GM18520 (cell line): ENCODE results near the gene SOX3.

Experiments used
- ATAC-seq: cut with Tn5 transposase; IDR thresholded peaks from one replicate; pipeline ENCODE4 v1.9.1; 2021; ENCODE audit not compliant: unreplicated experiment

Gene SOX3

DNA sequence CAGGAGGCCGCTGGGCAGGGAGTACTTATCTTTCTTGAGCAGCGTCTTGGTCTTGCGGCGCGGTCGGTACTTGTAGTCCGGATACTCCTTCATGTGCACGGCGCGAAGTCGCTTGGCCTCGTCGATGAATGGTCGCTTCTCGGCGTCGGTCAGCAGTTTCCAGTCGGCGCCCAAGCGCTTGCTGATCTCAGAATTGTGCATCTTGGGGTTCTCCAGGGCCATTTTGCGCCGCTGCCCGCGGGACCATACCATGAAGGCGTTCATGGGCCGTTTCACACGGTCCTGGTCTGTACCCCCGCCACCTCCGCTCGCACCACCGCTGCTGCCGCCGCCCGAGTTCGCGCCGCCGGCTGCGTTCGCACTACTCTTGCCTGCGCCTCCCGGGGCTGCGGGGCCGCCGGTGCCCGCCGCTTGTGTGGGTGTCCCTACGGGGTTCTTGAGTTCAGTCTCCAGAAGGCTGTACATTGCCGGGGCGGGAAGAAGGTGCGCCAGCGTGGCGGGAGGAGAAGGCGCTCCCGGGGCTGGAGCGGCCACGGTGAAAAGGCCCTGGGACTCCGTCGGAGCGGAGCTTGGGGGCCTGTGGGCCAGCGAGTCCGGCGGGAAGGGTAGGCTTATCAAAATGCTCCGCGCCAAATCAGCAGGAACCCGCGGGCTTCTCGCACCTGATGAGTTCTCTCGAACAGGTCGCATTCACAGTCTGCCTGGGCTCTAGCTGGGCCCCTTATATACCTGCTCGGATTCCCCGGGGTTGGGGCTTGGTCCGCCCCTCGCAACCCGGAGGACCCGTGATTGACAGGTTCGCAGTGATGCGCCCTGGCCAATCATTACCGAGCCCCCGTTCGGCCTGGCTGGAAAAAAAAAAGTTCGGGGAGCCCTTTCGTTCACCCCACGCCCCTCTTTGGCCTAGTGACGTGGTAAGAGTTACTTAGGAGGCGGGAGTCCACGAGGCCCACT, at the start of gene SOX3:
Gene SOX3 (minus strand): TSS at position 699 of the 954 bp plus-strand sequence. CDS start 9 bp downstream, at position 690.
- no peak for ATAC-seq

DNA sequence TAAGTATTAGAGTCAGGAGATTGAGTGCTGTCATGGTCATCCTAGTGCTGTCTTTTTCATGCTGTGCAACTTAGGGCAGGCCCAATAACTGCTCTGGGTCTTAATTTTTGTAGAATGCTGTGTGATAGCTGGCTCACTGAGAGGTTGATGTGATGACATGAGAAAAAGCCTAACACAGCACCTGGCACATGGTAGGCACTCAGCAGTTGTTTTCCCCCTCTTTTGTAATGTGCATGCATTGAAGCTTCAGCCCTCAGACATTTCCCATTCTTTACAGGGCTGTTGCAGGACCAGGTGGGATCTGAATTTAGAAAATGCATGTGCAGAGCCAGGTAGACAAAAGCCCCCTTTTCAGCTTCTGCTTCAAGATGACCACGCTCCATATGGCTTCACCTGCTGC, 44.1 kb upstream of the SOX3 start:
- ATAC-seq: no peak

DNA sequence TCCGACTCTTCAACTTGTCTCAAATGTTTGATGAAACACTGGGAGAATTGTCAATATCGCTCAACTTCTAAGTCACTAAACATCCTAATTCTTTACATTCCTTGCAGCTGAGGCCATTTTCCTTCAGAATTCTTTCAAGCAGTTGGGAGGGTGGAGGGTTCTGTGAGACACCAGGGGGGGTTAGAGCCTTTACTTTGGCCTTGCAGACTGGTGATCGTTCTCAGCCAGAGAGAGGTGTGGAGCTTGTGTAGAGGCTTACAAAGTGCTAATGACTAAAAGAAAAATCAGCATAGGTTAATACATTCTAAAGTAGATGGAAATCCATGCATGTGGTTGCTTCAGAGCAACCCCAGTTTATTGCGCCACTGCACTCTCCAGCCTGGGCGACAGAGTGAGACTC, 21.3 kb upstream of the SOX3 start:
- ATAC-seq: no peak

DNA sequence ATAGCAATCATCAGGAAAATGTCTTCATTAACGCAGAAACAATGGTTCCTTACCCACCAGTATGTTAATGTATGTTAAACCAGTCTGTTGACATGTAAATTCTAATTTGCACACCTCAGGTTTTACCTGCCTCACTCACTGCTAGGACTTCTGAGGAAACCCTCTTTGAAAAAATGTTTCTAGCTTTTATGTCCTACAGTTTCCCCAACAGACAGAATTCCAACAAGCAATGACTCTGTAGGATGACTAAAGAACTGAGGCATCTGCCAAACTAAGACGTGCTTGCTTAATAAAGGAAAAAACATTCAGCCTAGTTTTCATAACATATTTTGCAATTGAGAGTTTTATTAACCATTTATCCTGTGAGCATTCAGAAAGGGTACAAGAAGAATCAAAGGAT, 20.6 kb upstream of the SOX3 start:
- no peak for ATAC-seq

DNA sequence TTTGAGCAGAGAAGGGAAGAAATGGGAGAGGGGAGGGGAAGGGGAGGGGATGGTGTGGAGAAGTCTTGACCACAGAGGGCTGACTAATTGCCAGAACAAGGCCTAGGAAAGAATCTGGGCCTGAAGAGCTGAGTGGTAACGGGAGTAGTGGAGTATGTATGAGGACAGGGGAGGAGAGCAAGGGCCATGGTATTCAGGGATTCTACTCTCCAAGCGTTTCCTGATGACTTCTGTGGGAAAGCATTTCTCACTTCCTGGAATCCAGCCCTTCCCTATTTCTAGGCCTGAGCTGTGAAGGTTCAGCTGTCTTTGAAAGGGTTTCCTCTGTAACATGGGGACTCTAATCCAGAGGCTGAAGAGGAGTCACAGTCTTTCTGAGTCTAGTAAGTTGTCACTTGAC, 19.7 kb upstream of the SOX3 start:
- no peak for ATAC-seq

DNA sequence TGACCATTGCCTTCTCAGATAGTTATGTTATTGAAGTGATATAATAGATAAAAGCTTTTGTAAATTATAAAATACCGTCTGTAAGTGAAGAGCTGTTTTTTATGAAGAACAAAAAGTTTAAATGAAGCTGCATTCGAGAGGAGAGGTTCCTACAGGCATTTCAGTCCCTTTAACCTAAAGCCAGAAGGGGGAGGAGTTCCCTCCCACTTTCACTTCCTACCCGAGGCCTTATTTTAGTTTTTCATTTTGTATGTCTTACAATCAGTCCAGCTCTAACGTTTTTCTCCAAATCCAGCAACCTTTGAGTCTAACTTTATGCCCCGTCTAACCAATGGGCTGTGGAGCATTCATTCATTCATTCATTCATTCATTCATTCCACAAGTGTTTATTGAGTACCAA, 16.5 kb upstream of the SOX3 start:
- ATAC-seq: no peak

DNA sequence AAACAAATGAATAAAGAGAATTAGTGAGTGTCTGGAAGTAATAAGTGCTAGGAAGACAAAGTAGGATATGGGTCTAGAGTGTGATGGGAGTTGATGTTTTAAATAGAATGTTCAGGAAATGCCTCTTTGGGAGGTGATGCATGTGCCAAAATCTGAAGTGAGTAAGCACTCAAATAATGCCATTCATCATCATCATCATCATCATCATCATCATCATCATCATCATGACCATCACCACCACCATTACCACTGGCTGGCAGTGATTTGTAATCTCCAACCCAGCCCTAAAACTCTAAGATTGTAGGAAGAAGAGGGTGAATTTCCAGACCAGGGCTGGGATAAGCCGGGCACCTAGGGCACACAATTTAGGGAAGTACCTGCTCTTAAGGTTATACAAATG, 9.7 kb upstream of the SOX3 start:
- ATAC-seq: no peak

DNA sequence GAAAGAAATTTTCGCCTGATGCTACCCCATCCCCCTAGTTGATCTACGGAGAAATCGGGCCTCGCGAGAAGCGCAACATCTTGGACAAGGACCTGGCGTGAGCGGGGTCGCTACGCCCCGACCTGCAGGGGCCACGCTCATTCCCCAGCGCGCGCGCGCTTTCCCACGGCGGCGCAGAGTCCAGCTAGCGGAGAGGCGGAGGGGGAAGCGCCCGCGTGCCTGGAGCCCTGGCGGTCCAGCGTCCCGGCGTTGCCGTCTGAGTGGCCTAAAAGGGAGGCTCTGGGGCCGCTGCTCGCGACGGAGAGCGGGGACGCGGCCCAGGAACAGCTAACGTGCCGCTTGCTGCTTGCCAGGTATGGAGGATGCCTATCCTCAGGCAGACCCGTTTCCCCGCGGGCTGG, 6.0 kb upstream of the SOX3 start:
- ATAC-seq: no peak

DNA sequence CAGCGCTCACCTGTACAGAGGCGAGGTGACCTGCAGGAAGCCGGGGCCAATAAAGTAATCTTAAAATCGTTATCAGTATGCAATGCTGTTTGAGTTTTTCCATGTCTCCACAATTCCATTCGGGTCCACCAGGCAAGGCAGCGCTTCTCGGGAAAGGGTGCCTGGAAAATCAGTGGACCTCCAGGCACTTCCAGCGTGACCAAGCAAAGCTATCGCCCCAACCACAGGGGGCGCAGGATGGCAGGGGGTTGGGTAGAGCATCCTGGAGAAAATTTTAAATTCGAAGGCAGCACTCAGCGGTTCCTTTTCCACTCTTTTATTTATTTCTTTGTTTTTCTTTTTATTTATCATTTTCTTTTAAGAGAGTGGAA, 5.4 kb upstream of the SOX3 start:
- no peak for ATAC-seq

DNA sequence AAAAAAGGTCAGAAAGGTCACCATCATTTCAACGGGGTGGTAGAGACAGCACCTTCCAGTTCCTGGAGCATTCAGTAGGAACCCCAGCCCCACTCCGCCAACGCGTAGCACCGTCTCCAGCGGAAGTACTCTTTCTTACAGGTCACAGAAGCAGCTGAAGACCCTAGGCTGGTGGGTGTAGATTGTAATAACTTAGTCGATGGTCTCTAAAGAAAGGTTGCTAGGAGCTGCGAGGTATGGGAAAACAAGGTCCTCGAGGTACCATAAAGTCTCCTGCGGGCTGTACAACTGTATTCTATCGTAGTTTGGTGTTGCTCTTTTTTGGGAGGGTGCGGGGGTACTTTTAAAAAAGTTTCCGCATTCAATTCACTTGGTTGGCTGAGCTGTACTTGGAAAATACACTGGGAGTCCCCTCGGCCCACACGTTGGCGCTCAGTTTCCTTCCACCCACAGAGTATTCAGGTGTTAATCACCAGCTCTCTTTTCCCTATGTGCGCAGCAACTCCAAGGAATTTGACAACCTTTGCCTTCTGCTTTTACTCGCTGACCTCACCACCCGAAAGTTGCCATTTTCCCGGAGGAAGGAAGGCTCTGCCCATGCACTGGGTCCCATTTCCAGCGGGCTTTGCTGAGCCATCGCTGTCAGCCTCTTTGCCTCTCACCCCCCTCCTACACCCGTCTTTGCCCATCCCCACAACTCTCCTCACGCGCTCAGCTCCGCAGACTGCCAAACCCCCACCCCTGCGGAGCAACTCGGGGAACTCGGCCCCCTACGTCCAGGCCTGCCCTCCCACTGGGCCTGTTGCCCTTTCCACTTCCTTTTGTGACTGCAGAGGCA, 4.8 kb upstream of the SOX3 start:
- ATAC-seq: no peak

DNA sequence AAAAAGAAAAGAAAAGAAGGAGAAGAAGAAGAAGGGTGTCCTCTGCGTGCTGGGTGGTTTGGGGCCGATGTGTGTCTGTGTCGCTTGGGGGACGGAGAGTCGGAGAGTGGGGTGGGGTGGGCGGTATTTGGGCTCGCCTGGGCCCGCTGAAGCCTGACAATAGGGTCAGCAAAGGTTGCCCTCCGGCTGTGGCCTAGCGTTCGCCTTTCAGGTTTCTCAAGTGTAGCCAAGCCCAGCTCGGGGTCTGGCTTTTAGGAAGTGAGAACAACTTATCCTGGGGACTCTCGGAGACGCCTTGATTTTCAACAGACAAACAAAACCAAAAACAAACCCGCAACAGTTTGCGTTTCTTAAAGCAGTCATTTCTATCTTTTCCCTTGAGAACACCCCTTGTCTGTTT, 4.1 kb upstream of the SOX3 start:
- no peak for ATAC-seq

DNA sequence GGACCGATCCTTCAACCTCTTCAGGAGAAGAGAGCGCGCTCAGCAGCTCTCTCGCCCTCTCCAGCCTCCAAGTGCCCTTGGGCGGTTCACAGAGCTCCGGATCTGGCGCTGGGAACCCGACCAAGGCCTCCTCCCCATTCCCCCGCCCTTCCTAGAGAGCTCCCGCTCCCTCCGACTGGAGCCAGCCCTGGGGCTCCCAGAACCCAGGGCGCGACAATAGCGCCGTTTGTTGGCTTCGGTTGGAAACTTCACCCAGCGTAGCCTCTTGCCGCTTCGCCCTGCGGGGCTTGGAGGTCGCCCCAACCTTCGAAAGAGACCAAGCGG, 3.1 kb upstream of the SOX3 start:
- ATAC-seq: no peak

DNA sequence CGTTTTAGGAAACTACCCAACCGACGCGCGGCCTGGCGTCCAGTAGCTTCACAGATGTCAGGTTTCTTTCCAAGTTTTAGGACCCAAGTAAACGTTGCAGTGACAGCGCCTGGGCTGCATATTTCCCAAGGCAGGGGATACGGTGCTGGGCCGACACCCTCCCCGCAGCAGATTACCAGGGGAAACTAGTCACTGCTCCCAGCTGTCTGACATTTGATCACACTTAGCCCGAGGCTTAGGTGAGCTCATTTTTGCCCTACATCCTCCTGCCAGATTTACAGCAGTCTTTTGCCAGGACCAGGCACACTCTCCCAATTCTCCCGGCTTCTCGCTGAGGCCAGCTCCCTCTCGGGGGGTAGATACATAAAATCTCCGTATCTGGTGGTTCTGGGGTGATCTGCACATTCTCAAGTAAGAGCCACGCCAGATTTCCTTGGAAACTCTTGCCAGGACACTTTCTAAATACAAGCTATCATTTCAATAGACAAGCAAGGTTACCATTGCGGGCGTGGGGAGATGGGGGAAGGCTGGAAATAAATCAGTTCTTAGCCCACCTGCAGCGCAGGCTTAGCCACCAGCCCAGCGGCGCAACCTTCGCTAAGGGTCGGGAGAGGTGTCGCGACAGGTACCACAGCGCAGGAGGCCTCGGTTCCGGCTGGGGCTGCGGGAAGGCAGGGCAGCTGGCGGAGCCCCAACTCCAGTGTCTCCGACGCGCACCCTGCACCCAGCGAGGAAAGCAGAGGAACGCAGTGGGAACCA, 2.5 kb upstream of the SOX3 start:
- no peak for ATAC-seq

DNA sequence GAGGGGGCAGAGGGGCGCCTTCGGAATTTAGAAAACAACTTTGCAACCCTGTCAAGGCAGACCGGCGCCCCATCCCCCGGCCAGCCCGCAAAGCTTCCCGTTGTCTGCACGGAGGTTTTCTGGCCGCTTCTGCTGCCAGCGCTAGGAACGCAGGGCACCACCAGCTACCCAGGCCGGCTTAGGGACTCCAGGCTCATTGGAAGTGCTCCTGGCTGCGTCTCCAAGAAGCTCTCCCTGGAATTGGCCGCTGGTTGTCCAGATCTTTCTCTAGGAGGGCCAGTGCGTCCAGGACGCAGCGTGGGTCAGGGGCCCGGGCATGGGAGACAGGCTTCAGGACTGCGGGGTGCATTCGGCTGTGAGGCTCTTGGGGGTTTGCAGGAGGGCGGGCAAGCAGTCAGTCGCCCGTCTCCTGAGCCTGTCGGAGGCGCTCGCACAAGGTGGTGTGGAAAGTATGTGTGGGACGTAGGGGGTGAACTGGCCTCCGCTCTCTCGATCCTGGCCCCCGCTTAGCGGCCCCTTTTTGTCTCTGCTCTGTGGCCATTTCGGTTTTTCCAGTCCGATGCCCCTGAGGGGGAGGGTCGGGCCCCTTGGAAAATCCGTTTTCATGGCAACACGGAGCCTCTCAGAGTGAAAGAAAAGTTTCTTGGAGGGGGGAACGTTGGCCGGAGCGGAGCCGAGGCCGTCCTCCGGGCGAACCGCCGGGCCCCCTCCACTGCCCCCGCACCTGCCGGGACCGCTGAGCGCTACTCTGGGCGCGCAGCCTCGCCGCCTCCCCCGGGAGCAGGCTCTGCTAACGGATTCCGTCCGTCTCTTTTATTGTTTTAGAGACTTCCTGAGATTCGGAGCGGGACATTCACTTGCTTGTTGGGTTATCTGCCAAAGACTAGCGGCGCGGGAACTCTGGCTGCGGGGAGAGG, 810 bp upstream of the SOX3 start:
- no peak for ATAC-seq

DNA sequence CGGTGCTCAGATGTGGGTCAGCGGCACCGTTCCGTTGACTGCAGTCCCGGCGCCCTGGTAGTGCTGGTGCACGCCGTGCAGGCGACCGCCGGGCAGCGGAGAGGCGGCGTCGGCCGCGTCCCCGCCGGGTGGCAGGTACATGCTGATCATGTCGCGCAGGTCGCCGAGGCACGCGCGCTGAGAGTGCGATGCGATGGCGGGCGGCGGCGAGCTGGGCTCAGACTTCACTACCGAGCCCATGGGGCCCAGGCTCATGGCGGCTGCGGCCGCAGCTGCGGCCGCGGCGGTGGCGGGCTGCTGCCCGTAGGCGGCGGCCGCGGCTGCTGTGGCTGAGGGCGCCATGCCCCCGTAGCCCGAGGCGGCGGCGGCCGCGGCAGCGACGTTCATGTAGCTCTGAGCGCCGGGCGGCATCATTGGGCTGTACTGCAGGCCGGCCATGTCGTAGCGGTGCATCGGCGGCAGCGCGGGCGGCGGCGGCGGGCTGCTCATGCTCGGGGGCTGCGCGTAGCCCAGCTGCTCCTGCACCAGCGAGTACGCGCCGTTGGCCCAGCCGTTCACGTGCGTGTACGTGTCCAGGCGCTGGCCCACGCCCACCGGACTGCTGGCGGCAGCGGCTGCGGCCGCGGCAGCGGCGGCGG, 1.0 kb downstream of the SOX3 start:
- no peak for ATAC-seq

DNA sequence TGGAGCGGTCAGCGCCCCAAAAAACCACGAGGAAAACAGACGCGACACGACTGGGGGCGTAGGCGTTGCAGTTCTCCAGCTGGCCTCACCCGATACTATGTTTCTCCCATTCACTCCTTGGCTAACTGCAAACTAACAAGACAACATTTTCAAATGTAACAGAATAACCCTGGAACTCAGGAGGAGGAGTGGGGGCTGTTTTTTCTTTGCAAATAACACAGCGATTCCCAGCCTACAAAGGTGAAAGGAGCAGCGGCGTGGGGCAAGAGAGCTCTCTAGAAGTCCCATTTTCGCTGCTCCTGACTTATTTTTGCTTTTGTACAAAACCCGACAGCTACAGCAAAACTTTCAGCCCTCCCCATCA, 1.6 kb downstream of the SOX3 start:
- ATAC-seq: no peak

DNA sequence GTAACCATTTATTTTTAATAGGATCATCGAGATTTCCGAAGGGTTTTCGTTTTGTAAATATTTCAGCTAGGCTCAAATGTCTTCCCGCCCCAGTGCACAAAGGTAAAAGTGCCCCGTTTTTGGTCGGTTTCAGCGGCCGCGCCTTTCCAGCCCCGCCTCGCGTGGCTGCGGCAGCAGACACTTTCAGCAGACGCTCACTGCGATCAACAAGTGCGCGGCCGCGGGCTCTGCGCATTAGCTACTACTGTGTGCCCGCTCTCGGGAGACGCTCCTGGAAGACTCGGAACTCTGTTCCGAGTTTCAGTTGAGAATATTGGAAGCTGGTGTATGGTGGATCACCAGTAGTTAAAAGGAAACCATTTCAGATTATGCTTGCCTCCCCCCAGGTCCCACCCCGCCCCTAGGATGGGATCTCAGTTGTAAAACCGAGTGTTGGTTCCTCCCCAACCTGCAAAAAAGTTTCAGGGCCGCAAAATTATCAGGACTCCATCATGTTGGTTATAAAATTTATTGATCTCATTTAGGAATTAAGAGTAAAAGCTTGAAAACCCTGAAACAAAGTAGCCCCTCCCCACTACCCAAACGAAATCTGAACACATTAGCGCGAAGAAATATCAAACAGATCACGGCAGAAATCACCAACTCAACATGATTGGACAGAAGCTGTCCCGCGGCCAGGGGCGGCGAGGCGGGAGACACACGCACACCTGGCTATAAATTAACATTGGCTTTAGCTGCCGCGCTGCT, 2.2 kb downstream of the SOX3 start:
- no peak for ATAC-seq

DNA sequence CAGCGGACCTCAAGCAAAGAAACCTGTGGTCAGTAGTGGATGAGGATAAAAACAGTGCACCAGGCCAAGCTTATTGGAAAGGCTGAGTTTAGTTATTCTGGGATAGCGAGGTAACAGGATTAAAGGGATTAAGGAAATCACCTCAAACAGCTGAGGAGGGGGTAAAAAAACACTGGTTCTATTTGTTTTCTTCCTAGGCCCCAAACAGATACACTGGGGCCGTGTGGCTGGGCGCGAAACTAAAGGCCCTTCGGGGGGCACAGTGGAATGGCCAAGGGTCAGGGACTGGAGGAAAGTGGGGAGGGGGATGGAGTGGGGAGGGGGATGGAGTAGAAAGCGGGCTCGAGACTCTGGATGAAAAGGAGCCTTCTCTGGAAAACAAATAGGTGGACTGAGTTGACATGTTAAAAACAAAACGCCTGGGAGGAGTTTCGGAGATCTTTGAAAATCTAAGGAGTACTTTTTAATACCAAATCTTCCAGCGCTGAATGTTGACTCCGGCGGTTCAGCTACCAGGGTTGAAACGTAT, 2.9 kb downstream of the SOX3 start:
- ATAC-seq: no peak

DNA sequence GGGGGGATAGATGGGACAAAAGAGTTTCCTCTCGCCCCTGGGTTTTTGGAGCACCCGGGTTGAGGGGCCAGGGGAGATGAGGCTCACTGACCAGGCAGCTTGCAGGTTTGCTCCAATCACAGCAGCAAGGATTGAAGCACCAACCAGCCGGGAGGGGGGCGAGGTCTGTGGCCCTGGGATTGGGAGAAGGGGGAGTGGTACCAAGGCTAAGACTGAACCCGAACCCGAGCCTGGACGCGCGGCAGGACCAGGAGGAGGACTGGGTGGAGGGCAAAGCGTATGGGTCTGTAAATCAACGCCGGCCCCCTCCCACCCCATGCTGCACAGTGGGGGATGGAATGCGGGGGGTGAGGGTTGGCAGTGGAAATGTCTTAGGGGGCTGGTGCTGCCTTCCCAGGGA, 3.5 kb downstream of the SOX3 start:
- ATAC-seq: no peak
